Body of pancreas (tissue), 4 donors: ENCODE results near the gene UGGT2. TPM values are rescaled to one million over a fixed set of nuclear protein-coding genes. Genes with fewer than 3 reads are reported as not detected.
"Not testable (repeated sequence)": the region's sequence is repeated elsewhere in the genome, so short reads cannot be mapped to it uniquely, and the experiment has no call there.

Experiments
- ATAC-seq: fragments of 150-250 bp; one replicate; pipeline ENCODE4 v1.9.1; 2016
- DNase-seq, 4 donors: peaks; one replicate each; pipeline ENCODE4 v3.0.0-alpha.2; 2019
- H3K27ac ChIP-seq, 4 donors: fragments of 200-600 bp; sonication (generic); 1 replicate in 3 of 4; 2 replicates in 1 of 4; pipeline versions ENCODE4 v1.5.1 to v1.6.1; 2016 to 2019; ENCODE audit warnings: mild to moderate bottlenecking in 1 of 4, mixed read lengths in 1 of 4, moderate library complexity in 1 of 4
- H3K27me3 ChIP-seq, 2 donors: fragments of 200-600 bp; sonication (generic); one replicate each; pipeline ENCODE4 v1.6.0; 2016; ENCODE audit warnings: mild to moderate bottlenecking in 1 of 2
- H3K36me3 ChIP-seq, 2 donors: fragments of 200-600 bp; sonication (generic); replicated peaks in 1 of 2; 2 replicates each; pipeline ENCODE4 v1.5.1; 2016; ENCODE audit warnings: low read depth in 2 of 2; ENCODE audit not compliant: insufficient read depth in 1 of 2
- H3K4me1 ChIP-seq: fragments of 200-600 bp; sonication (generic); one replicate; pipeline ENCODE4 v1.6.0; 2016
- H3K4me3 ChIP-seq, 2 donors: fragments of 200-600 bp; sonication (generic); 1 replicate in 1 of 2; 2 replicates in 1 of 2; pipeline ENCODE4 v1.5.1; 2016 to 2019
- H3K9me3 ChIP-seq, 3 donors: fragments of 200-600 bp; sonication (generic); 1 replicate in 2 of 3; 2 replicates in 1 of 3; pipeline ENCODE4 v1.5.1; 2016
- POLR2A ChIP-seq, 3 donors: fragments of 450-650 bp; IDR thresholded peaks; one replicate each; pipeline ENCODE4 v1.6.1; 2016; ENCODE audit warnings: antibody characterized with exemption in 3 of 3, mild to moderate bottlenecking in 2 of 3
- WGBS, 2 donors: methylation state at CpG; one replicate each; pipeline ENCODE4 v1.1.5; 2017; 5-methylcytosine and 5-hydroxymethylcytosine counted together
- intact Hi-C: fragments of 100-400 bp; cut with DNase I; formaldehyde crosslinking; loops from one replicate; pipeline ENCODE4 v1.15.1; 2023
- total RNA-seq, 2 donors: library from RNA; depleted of rRNA; stranded (reverse); fragments of >200 nt; gene quantifications; one replicate each; pipeline ENCODE4 v1.1.0, GENCODE V29; 2016
- TF ChIP-seq, protein P1 (sequence below), 7 experiments: fragments of 450-650 bp in 4 of 7; fragments of 200-600 bp in 3 of 7; sonication (generic) in 3 of 7; IDR thresholded peaks; one replicate each; pipeline ENCODE4 v1.5.1; 2016 to 2019; ENCODE audit warnings: antibody characterized with exemption in 7 of 7

The UGGT2 gene
- total RNA-seq, 2 donors from 2014 or later, result 49.8 TPM

DNA sequence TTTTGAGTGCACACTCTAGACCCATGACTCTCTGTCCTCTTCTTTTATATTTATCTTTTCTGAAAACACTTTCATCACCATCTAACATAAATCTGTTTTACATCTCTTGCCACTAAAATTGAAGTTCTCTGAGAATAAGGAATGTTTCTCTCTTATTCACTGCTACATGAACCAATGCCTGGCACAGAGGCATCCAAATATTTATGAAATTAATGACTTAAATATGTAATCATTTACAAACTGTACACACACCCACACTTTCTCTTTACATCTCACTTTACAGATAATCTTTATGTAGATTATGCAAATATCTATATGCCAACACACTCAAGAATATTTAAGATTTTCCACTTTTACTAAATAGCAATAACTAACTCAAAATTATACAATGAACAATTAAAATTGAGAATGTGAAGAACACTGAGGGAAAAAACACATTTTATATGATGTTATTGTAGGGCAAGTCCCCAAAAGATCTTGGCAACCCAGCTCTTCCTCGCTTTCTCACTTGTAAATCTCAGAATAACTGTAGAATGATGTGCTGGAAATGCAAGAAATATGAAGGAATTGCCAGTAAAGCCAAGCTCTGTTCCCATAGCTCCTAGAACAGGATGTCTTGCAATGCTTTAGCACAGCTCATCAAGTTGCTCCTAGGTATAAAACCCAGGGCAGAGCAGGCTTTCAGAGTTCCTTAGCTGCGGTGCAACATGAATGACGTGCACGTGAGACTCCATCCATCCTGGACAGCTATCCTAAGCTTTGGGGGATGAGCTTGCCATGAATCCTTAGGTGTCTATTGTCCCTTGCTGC is 50.7 kb downstream of the UGGT2 start:
- no peak for ATAC-seq
- Histone ChIP-seq H3K4me1 (no peaks in the 10 kb centered on the region), H3K27me3 (no peaks in the 10 kb centered on the region), H3K27ac (no peak overlapping the region), H3K9me3 (no peaks in the 10 kb centered on the region), H3K36me3 (peaks cover 0 to 1% of the 10 kb centered on the region in 2 donors), H3K4me3 (no peak overlapping the region)
- intact Hi-C loops, result no loop called here
- DNase-seq, result no peak
- TF ChIP-seq, protein P1, sequence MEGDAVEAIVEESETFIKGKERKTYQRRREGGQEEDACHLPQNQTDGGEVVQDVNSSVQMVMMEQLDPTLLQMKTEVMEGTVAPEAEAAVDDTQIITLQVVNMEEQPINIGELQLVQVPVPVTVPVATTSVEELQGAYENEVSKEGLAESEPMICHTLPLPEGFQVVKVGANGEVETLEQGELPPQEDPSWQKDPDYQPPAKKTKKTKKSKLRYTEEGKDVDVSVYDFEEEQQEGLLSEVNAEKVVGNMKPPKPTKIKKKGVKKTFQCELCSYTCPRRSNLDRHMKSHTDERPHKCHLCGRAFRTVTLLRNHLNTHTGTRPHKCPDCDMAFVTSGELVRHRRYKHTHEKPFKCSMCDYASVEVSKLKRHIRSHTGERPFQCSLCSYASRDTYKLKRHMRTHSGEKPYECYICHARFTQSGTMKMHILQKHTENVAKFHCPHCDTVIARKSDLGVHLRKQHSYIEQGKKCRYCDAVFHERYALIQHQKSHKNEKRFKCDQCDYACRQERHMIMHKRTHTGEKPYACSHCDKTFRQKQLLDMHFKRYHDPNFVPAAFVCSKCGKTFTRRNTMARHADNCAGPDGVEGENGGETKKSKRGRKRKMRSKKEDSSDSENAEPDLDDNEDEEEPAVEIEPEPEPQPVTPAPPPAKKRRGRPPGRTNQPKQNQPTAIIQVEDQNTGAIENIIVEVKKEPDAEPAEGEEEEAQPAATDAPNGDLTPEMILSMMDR (IDR thresholded peaks at IDR 0.05), result no peak
- TF ChIP-seq POLR2A (IDR thresholded peaks at IDR 0.05), result no peak
- 96 to 100% methylated on average over 4 of the region's 4 CpGs for WGBS, 2 donors

DNA sequence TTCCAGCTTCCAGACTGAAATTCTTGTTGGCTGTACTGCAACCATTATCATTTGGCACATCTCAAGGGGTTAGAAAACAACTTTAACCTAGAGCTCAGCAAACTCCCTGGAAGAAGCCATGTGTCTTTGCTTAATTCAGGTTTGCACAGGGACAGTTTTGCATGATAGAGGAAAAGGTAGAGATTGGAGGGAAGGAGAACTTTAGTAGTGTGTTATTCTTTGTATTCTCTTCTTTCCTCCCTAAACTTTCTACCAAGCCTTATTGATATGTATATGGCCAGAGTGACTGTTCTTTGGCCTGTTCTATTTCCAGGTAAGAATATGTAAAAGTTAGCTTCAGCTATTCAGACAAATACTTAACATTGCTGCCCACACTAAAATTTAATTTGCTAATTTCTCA is 53.1 kb downstream of the UGGT2 start:
- intact Hi-C loops, result no loop called here
- no peak overlapping the region for H3K4me3 ChIP-seq
- peaks cover 0 to 1% of the 10 kb centered on the region in 2 donors for H3K36me3 ChIP-seq
- DNase-seq (no peak), ATAC-seq (no peak)
- no peaks in the 10 kb centered on the region for H3K9me3 ChIP-seq
- no peak overlapping the region for H3K27ac ChIP-seq
- no peaks in the 10 kb centered on the region for H3K27me3 ChIP-seq
- no peaks in the 10 kb centered on the region for H3K4me1 ChIP-seq
- TF ChIP-seq, protein P1 (IDR thresholded peaks at IDR 0.05), result no peak
- no peak for TF ChIP-seq POLR2A (IDR thresholded peaks at IDR 0.05)

DNA sequence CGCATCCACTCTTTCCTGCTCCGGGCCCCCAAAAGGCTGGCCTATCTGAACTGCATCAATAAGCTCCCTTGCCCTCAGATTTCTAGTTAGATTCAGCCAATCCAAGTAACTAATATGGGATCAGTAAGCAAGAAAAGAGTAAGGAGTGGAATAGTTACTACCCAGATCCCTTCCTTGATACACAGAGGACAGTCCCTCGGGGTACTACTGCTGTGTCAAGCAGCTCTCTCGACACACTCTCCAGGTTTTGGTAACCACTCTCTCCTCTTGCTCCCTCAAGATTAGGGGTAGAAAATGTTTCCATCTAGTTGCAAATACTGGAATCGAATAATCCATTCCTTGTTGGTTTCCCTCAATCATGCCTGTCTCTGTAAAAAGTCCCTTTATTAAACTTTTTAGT is 65.4 kb downstream of the UGGT2 start:
- TF ChIP-seq, protein P1 (IDR thresholded peaks at IDR 0.05), result no peak
- no peak for TF ChIP-seq POLR2A (IDR thresholded peaks at IDR 0.05)
- Histone ChIP-seq H3K27ac (no peak overlapping the region), H3K9me3 (no peaks in the 10 kb centered on the region), H3K4me1 (no peaks in the 10 kb centered on the region), H3K27me3 (no peaks in the 10 kb centered on the region), H3K4me3 (no peak overlapping the region), H3K36me3 (no peaks in the 10 kb centered on the region)
- DNase-seq (no peak), ATAC-seq (no peak)
- intact Hi-C loops, result no loop called here
- 91% methylated on average over 5 of the region's 5 CpGs for WGBS, 2 donors

DNA sequence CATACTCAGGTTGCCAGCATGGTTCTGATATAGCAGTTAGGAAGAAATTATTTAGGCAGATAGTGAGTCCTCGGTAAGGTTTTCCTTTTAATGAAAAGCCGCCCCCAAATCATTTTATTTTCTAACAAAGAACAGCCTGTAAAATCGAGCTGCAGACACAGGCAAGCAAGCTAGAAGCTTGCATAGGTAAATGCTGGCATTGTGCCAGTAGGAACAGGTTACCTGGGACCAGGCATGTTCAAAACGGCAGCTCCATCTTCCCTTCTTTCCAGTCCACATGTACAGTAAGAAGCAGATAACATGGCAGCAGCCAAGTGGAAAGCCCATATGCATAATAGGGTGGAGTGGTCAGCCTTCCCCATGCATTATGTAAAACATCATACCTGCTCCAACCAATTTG is 71.1 kb downstream of the UGGT2 start:
- no peak overlapping the region for H3K27ac ChIP-seq
- H3K27me3 ChIP-seq, result no peaks in the 10 kb centered on the region
- H3K4me1 ChIP-seq, result no peaks in the 10 kb centered on the region
- H3K36me3 ChIP-seq, result no peaks in the 10 kb centered on the region
- ATAC-seq (no peak), DNase-seq (peak in 1 of 4 donors; percentile 13)
- H3K4me3 ChIP-seq, result no peak overlapping the region
- H3K9me3 ChIP-seq, result no peaks in the 10 kb centered on the region
- WGBS, 2 donors, result 68 to 78% methylated on average over 4 of the region's 4 CpGs
- TF ChIP-seq, protein P1 (IDR thresholded peaks at IDR 0.05), result no peak
- no peak for TF ChIP-seq POLR2A (IDR thresholded peaks at IDR 0.05)
- intact Hi-C loops, result no loop called here

DNA sequence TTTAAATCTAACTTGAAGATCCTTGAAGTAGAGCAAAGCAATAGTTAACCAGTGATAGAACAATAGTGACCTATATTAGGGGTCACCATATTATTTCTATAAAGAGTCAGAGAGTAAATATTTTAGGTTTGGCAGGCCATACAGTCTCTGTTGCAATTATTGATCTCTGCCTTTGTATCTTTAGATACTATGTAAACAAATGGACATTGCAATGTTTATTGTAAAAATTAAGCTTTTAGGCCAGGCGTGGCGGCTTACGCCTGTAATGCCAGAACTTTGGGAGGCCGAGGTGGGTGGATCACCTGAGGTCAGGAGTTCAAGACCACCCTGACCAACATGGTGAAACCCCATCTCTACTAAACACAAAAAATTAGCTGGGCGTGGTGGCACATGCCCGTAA is 80.5 kb downstream of the UGGT2 start:
- H3K27me3 ChIP-seq, H3K9me3 ChIP-seq, H3K27ac ChIP-seq, intact Hi-C loops, H3K4me1 ChIP-seq, ATAC-seq, H3K36me3 ChIP-seq, H3K4me3 ChIP-seq, DNase-seq: not testable (repeated sequence)
- 90 to 97% methylated on average over 6 of the region's 6 CpGs for WGBS, 2 donors
